ENCODE results near the gene BANF1.
"Not testable (repeated sequence)": the region's sequence is repeated elsewhere in the genome, so short reads cannot be mapped to it uniquely, and the experiment has no call there.

The BANF1 gene

DNA sequence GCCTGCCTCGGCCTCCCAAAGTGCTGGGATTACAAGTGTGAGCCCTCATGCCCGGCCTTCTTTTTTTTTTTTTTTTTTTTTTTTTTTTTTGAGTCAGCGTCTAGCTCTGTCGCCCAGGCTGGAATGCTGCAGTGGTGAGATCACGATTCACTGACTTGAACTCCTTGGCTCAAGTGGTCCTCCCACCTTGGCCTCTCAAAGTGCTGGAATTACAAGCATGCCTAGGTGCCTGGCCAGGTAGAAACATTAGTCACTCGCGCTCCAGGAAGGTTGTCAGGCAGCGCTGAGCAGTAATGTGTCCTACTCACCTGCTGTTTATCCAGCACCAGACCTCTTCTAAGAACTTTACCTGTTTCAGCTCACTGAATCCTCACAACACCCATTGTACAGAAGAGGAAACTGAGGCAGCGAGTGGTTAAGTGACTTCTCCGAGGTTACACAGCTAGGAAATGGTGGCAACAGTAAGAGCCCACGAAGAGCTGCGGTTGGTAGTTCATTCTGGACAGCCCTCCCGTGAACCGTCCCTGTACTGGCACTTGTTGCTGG lies 9.0 kb downstream of the BANF1 start:
- DNase-seq (ENCODE audit: low read depth), result no peak

DNA sequence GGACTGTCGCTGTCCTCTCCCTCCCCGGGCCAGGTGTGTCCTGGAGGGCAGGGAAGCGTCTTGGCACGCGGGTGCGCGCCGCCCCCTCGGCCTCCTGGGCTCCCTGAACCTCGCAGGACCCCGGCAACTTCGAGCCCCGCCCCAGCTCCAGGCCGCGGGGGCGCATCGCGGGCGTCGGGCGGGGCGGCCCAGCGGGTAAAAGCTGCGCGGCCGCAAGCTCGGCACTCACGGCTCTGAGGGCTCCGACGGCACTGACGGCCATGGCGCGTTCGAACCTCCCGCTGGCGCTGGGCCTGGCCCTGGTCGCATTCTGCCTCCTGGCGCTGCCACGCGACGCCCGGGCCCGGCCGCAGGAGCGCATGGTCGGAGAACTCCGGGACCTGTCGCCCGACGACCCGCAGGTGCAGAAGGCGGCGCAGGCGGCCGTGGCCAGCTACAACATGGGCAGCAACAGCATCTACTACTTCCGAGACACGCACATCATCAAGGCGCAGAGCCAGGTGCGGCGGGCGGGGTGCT lies 9.5 kb downstream of the BANF1 start, which contains the start of gene CST6:
CST6 (plus strand) TSS at position 224 of the 519 bp plus-strand sequence; CDS start at position 261, 37 bp downstream.
- DNase-seq (ENCODE audit: low read depth), result no peak

DNA sequence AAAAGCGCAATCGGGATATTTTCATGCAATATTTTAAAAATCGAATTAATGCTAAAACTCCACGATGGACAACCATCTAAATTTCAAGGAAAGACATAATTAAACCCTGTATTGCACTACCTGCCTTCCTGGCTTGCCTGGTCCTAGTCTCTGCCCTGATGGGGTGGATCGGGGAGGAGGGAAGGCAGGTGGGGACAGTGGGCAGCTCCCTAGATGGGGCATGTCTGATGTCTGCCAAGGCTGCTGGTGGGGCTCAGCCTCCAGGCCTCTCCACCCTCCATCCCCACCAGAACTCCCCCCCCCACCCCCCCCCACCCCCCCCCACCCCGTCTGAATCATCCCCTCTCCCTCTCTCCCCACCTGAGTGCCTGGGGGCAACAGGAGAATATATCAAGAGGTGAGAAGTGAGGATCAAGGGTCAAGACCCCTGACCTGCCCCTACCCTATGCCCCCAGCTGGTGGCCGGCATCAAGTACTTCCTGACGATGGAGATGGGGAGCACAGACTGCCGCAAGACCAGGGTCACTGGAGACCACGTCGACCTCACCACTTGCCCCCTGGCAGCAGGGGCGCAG lies 10.2 kb downstream of the BANF1 start:
- no peak for DNase-seq (ENCODE audit: low read depth)

GRCh38 chr11:66012946-66013761 lies 10.9 kb downstream of the BANF1 start:
- no peak for DNase-seq (ENCODE audit: low read depth)

GRCh38 chr11:66013762-66014100 lies 11.4 kb downstream of the BANF1 start:
- no peak for DNase-seq (ENCODE audit: low read depth)

DNA sequence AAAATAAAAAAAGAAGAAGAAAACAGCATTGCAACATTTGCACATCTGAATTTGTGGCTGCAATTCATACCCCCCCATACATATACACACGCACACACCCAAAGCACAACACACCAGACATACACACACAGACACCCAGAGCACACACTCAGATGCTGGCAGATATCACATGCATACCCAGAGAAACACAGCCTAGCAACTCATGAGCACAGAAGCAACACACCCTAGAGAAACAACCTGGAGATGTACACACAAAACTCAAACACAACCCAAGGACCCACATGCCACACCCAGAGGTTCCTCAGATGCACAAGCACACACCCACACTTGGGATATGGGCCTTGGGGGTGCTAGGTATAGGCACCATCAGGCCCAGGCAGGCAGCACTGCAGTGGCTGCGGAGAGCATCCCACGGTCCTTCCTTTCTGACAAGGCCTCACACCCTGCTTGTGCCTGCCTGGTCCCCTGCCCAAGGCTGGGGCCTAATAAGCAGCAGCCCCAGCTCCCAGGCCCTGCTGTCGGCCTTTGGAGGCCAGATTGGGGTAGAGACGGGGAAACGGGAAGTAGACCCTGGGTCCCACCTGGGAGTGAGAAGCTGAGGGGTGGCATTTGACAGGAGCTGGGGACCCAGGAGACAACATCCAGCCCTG lies 12.6 kb downstream of the BANF1 start:
- no peak for DNase-seq (ENCODE audit: low read depth)

DNA sequence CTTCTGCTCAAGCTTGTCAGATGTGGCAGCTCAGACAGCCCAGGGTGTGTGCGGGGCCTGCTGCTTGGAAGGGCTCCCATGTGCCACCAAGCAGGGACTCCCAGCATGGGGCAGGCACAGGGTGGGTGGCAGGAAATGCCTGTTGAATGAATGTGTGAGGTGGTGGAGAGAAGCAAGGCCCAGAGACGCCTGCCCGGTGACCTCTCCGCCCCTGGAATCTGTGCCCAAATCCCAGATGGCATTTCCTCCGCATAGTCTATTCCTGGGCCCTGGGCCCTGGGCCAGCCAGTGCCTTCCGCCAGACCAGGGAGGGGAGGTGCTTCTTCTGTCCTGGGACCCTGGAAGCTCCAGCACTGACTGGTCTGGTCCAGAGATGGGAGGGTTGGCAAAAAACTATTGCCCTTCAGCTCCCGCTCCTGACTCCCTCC lies 13.2 kb downstream of the BANF1 start:
- no peak for DNase-seq (ENCODE audit: low read depth)

GRCh38 chr11:66015936-66016792 lies 13.9 kb downstream of the BANF1 start:
- DNase-seq (ENCODE audit: low read depth), result no peak

- DNase-seq (ENCODE audit: low read depth), result no peak
These were observed 14.5 kb downstream of the BANF1 start for GRCh38 chr11:66016793-66017177.

DNA sequence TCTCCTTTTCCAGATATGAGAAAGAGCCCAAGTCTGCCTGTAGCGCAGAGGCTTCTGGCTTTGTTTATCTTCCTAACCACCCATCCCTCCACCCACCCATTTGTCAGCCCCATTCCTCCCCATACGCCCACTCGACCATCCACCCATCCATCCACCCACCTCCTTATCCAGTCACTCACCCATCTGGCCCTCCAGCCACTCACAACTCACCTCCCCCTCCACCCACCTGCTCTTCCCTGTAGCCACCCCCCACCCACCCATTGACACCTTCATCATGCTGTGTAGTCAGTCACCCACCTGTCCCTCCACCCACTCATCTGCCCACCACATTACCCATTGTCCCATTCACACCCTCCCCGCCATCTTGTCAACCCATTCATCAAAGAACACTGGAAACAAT lies 15.0 kb downstream of the BANF1 start:
- DNase-seq (ENCODE audit: low read depth), result no peak

DNA sequence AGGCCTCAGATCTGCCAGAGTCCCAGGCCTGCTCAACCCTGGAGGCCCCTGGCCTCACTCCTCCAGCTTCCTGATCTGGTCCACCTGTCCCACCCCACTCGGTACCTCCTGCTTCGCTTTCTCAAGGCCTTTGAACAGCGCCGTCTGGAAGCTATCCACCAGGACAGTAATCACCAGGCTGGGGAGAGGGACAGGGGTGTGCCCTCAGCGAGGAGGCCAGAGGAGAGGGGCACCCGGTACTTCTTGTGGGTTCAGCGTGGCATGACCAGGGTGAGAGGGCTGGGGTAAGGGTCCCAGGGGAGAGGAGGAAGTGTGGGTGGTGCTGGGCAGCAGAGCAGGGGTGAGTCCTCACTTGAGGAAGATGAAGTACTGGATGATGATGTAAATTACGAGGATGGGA lies 17.9 kb downstream of the BANF1 start:
- no peak for DNase-seq (ENCODE audit: low read depth)

DNA sequence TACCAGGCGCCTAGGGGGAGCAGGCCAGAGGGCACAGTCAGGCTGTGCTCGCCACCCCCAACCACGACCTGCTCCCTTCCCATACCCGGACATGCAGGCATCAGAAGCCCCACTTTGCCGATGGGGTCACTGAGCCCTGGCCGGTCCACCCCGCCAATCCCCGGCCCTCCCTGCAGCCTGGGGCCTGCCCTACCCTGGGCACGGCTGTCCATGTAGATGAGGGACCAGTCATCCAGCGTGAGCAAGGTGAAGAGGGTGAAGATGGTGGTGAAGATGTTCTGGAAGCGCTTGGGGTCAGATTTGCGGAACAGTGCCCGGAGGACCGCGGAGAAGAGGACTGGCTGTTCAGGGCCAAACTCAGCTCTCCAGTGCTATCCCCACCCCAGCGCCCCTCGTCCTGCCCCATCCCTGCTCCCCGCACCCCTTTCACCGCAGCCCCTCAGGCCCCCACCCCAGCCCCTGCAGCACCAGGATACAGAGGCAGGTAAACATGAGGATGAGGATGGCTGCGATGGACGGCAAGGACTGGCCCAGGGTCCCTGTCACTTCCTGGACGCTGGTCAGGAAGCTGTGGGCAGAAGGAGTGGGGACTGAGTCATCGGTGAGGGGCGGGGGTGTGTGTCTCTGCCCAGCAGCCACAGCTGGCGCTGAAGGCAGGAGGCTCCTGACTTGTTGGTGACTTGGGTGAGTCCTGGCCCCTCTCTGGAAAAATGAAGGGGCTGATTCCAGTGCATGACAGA lies 18.5 kb downstream of the BANF1 start:
- no peak for DNase-seq (ENCODE audit: low read depth)

GRCh38 chr11:66022401-66023185 lies 20.3 kb downstream of the BANF1 start:
- DNase-seq (ENCODE audit: low read depth), result no peak

DNA sequence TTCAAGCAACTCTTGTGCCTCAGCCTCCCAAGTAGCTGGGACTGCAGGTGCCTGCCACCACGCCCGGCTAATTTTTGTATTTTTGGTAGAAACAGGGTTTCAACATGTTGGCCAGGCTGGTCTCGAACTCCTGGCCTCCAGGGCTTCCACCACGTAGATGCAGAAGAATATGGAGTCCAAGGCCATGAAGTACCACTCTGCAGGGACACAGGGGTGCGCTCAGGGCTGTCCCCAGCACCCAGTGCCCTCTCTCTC lies 20.8 kb downstream of the BANF1 start:
- DNase-seq (ENCODE audit: low read depth), result not testable (repeated sequence)

- no peak for DNase-seq (ENCODE audit: low read depth)
These were observed 23.8 kb downstream of the BANF1 start, which contains the start of gene CATSPER1 for GRCh38 chr11:66026017-66026529. Gene CATSPER1, minus strand, starts transcription at chr11:66026479. Its CDS starts 100 bp downstream, at chr11:66026379.

DNA sequence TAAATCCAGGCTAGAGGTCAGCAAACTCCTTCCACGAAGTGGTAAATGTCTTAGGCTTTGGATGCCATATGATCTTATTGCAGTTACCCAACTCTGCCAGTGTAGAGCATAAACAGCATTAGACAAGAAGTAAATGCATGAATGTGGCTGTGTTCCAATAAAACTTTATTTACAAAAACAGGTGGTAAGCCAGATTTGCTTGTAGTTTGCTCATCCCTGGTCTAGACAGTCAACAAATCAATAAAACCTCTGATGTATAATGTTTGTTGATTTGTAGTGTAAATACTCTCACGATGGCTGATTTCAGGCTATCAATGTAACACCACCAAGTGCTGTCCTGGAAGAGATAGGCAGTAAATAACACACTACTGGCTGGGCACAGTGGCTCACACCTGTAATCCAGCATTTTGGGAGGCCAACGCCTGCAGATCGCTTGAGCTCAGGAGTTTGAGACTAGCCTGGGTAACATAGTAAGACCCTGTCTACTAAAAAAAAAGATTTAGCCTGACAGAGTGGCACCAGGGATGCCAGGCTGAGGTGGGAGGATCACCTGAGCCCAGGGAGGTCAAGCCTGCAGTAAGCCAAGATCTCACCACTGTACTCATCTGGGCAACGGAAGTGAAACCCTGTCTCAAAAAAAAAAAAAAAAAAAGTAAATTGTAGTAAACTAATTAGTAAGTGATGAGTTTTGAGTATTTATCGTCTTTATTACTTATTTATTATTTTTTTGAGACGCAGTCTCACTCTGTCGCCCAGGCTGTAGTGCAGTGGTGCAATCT lies 30.8 kb downstream of the BANF1 start:
- no peak for DNase-seq (ENCODE audit: low read depth)

GRCh38 chr11:66035653-66036333 lies 33.5 kb downstream of the BANF1 start:
- DNase-seq (ENCODE audit: low read depth), result no peak

- no peak for DNase-seq (ENCODE audit: low read depth)
These were observed 34.0 kb downstream of the BANF1 start for GRCh38 chr11:66036334-66036710.

DNA sequence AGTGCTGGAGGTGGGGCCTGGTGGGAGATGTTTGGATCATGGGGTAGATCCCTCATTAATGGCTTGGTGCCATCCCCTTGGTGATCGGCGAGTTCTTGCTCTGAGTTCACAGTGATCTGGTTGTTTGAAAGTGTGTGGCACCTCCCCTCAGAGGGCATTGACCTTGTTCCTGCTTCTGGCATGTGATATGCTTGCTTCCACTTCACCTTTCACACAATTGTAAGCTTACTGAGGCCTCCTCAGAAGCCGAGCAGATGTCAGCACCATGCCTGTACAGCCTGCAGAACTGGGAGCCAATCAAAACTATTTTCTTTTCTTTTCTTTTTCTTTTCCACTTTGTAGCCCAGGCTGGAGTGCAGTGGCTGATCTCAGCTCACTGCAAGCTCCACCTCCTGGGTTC lies 35.0 kb downstream of the BANF1 start:
- DNase-seq (ENCODE audit: low read depth), result no peak

Data from non-pigmented ciliary epithelial cell (primary cell).